ENCODE results near the gene CCPG1. TPM values are rescaled to one million over a fixed set of nuclear protein-coding genes. Genes with fewer than 3 reads are reported as not detected.

Gene CCPG1
- total RNA-seq, 1 donor from 2014 or later, result 120 TPM

DNA sequence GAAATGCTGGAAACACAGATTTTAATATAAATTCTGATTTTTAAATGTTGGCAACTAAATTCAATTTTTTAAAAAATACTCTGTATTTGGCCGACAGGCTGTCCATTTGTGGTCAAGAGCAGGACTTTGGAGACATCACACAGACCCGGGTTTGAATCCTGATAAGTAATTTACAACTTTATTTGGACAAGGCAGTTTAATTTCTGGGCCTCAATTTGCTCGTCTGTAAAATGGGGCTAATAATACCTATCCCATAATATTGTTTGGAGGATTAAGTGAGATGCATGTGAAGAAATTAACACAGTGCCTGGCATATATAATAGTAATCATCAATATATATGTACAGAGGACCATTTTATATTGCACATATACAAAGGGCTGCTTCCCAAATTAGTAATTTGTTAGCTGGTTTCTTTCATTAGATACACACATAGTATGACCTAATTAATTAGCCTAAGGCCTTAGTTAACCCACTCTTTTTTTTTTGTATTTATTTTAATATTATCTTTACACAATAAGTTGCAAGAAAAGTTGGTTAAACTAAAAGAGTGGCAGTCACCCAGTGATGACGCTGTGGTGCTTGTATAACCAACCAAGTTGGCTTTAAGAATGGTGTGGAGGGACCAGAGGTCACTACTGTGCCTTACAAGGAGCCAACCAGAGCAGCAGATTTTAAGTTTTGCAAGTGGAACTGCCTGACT, 88.5 kb downstream of the CCPG1 start:
- DNase-seq (ENCODE audit: low spot score), result peak; percentile 19

DNA sequence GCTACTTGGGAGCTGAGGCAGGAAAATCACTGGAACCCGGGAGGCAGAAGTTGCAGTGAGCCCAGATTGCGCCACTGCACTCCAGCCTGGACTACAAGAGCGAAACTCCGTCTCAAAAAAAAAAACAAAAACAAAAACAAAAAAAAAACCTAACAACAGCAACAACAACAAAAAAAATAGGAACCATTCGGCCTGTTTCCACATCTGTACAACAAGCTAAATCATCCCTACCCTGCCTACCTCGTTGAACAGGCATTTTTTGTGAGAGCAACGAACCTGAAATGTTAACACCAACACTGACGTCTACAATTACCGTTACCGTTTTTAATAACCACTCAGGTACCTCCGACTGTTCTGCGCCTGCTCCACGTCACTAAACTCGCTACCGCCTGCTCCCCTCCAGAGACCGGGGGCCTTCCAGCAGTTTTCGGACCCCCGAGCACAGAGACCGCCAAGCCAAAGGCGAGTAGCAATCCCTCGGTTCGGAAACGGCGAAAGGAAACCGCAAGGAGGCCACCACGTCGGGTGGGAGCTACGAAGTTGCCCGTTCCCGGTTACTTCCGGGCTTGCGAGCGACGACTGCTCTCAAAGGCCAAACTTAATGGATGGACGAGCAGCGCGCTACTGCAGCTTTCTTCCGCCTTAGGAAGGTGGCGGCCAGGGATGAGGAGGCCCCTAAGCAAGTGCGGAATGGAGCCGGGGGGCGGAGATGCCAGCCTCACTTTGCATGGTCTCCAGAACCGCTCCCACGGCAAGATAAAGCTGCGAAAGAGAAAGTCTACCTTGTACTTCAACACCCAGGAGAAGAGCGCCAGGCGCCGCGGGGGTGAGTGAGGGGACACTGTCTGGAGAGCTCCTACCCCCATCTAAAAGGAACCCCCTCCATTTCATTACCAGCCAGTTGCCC, 89.3 kb downstream of the CCPG1 start, which contains the start of the genes PIGB and PIGBOS1:
TSS of gene PIGB (plus strand) at position 635 of the 907 bp plus-strand sequence. CDS start at position 664, 29 bp downstream.
TSS of gene PIGBOS1 (minus strand) at position 536 of the 907 bp plus-strand sequence. CDS start 1,331 bp downstream, outside the sequence.
- peak; percentile 88 for DNase-seq (ENCODE audit: low spot score)

Other genes with a start within 250 kb of the CCPG1 start
- 50.1 TPM for gene RSL24D1, start 211.4 kb downstream of the CCPG1 start, total RNA-seq
- 12.8 TPM for gene RAB27A, start 118.5 kb downstream of the CCPG1 start, total RNA-seq
- gene PIGBOS1, start 89.2 kb downstream of the CCPG1 start, total RNA-seq, result 12.3 TPM
- gene PIGB, start 89.1 kb downstream of the CCPG1 start, total RNA-seq, result 11.9 TPM
- gene PIERCE2, start 136 bp upstream of the CCPG1 start, total RNA-seq, result 7.5 TPM
- 2.9 TPM for gene DNAAF4, start 99.9 kb upstream of the CCPG1 start, total RNA-seq
- 7.7 TPM for gene PYGO1, start 180.0 kb upstream of the CCPG1 start, total RNA-seq

Measured in mucosa of gallbladder (tissue), 1 donor.